GM12891 (cell line): ENCODE data around the gene ABCC9.

Source experiments
- POLR2A ChIP-seq: IDR thresholded peaks from 2 replicates; pipeline ENCODE4 v1.6.1; 2011; ENCODE audit warnings: low read depth, low read length, control low read depth
- POLR2AphosphoS5 ChIP-seq: IDR thresholded peaks from 2 replicates; pipeline ENCODE4 v1.6.1; 2011; ENCODE audit warnings: low read depth, low read length, control low read depth
- SPI1 ChIP-seq: IDR thresholded peaks from 2 replicates; pipeline ENCODE4 v1.6.1; 2011; ENCODE audit warnings: low read depth, low read length, control low read depth
- TAF1 ChIP-seq: IDR thresholded peaks from 2 replicates; pipeline ENCODE4 v1.6.1; 2011; ENCODE audit warnings: low read depth, low read length, control low read depth

- TF ChIP-seq POLR2A (no peak), POLR2AphosphoS5 (no peak), TAF1 (no peak), SPI1 (no peak)
Measured at GRCh38 chr12:21938879-21939278, 2.3 kb downstream of the ABCC9 start.
